A204.1 (cell line): ENCODE results near the gene PLAC8.
A peak's percentile ranks its signal among the peaks of the same experiment; 100 is the strongest.
"Not testable (repeated sequence)": the region's sequence is repeated elsewhere in the genome, so short reads cannot be mapped to it uniquely, and the experiment has no call there.

Source experiments
- FAIRE-seq: peaks from 2 replicates; lab custom pipeline; 2012; peaks lifted over from hg19 to GRCh38; lab: Jason Lieb, UNC

PLAC8 gene

DNA sequence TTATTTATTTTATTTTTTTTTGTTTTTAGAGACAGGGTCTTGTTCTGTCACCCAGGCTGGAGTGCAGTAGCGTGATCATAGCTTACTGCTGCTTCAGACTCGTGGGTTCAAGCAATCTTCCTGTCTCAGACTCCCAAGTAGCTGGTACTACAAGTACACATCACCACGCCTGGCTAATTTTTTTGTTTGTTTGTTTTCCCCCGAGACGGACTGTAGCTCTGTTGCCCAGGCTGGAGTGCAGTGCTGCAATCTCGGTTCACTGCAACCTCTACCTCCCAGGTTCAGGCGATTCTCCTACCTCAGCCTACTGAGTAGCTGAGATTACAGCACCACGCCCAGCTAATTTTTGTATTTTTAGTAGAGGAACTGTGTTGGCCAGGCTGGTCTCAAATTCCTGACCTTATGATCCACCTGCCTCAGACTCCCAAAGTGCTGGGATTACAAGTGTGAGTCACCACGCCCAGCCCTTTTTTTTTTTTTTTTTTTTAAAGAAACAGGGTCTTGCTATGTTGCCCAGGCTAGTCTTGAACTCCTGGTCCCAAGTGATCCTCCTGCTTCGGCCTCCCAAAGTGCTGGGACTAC, 47.4 kb downstream of the PLAC8 start:
- no peak for FAIRE-seq

DNA sequence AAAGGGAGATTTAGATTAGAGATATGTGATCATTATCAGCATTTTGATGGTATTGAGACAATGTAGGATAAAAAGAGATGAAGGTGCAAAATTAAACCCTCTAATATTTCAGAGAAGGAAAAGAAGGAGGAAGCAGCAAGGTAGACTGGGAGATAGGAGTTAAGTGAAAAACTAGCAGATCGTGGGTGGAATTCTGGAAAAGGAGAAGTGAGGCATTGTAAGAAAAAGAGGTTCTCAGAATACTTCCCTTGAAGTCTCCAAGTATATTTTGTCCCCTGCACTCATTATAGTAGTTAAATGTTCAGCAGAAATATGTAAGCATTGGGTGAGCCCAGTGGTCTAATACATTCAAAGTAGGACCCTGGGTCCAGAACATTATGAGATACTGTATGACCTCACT, 49.3 kb downstream of the PLAC8 start:
- no peak for FAIRE-seq

DNA sequence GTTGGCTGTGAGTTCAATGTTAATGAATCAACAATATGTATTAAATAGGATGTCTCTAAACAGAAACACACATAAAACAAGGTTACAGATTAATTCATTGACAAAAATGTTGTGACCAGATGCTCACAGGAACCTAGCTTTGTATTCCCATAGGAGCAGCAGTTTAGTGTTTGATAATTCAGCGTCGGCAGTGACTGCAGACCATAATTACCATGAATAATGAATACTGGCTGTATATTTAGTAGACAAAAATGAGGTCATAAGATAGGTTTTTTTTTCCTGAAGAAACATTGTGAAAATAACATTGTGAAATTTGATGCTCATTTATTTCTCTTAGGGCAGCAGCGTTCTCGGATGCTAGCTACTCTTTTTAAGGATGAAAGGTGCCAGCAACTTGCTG, 51.8 kb downstream of the PLAC8 start:
- no peak for FAIRE-seq

DNA sequence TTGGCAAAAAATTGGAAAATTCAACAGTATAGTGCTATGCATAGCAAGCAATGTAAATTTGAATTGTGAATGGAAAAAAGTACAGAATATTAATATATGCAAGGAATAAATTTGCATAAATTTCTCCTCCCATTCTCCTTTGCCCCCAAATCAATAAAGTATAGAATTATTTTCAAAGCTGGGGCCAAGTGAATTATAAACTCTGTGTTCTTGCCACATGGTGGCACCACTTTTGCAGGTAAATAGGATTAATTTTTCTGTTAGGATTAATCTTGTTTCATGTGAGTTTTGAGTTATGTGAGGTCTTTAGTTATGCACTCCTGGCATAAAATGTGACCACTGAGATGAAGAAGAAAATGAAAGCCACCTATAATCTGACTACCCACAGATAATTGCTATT, 59.6 kb downstream of the PLAC8 start:
- peak; percentile 77 for FAIRE-seq

DNA sequence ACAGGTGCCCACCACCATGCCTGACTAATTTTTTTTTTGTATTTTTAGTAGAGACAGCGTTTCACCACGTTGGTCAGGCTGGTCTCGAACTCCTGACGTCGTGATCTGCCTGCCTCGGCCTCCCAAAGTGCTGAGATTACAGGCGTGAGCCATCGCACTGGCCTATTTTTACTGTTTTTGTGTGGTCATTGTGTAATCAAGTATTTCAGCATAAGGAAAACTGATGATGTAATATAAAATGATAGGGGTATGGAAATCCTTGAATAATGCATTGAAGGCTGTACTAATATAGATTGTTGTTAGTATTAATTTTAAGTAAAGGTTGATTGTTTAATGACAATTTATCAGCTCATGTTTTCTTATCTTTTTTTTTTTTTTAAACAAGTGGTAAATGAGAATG, 65.7 kb downstream of the PLAC8 start:
- not testable (repeated sequence) for FAIRE-seq

DNA sequence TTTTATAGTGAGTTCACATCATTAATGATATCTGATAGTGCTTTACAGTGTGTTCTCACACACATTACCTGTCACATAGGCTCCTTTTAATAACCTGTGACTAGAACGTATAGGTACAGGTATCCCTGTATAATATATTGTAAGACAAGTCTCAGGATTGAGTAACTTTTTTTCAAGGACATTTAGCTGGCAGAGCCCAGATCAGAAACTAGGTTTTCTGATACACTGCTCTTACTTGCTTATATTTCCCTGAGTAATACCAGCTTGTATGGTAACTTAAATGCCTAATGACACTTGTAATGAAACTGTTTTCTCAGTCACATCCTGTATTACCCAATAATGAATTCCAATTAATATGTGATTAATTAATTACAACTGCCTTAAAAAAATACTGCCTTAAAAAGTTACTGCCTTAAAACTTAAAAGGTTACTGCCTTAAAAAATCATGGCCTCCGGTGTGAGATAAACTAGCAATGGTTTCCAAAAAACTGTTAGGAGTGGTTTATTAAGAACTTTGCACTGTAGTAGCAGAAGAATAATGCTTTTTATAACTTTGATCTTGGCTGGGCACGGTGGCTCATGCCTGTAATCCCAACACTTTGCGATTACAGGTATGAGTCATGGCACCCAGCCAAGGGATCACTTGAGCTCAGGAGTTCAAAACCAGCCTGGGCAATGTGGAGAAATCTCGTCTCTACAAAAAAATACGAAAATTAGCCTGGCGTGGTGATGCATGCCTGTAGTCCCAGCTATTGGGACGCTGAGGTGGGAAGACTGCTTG, 67.6 kb downstream of the PLAC8 start:
- FAIRE-seq: no peak

DNA sequence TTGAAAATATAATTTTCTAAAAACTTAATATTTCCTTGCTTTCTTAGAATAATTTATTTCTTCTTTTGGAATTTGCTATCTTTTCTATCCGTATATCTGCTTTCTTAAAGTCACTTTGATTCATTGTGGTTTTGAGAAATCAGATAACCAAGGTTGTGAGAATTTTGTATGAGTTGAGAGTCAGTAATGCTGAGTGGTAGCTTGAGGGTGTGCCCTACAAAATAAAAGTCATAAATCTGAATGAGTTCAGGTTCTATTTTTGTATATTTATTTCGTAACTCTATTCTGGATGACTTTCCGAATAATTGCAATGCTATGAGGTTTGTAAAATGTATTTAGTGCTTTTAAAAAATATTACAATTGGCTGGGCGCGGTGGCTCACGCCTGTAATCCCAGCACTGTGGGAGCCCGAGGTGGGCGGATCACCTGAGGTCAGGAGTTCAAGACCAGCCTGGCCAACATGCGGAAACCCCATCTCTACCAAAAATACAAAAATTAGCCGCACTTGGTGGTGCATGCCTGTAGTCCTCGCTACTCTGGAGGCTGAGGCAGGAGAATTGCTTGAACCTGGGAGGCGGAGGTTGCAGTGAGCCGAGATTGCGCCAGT, 70.6 kb downstream of the PLAC8 start:
- no peak for FAIRE-seq

DNA sequence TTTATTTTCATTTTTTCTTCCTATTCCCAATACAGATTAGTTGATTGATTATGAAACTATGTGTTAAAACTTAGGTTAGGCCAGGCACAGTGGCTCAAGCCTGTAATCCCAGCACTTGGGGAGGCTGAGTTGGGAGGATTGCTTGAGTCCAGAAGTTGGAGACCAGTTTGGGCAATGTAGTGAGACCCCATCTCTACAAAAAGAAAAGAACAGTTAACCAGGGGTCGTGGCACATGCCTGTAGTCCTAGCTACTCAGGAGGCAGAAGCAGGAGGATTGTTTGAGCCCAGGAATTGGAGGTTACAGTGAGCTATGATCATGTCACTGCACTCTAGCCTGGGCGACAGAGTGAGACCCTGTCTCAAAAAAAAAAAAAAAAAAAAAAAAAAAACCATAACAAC, 71.4 kb downstream of the PLAC8 start:
- not testable (repeated sequence) for FAIRE-seq

DNA sequence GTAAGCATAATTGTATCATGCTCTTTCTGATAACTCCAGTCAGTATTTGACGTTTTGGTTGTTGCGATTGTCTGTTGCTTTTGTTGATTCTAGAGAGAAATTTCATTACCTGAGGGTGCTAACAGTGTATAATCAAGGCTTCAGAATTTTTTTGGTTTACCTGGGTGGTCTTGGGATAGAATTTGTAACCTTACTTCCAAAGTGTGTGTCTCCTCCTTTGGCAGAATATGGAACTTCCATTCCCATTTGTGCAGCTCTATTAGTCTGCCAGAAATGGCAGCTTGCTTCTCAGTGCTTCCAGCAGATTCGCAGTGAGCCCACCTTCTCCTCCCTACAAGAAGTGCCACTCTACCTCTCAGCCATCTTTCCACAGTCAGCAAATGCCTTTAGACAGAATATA, 74.3 kb downstream of the PLAC8 start:
- FAIRE-seq: no peak
